Mesenchymal stem cell (in vitro differentiated cells and primary cell): Measurements from ENCODE around the gene DQX1.

ENCODE experiments used
- DNase-seq: peaks from one replicate; pipeline ENCODE4 v3.0.0-alpha.2; 2013
- H2AFZ ChIP-seq: one replicate; pipeline ENCODE4 v1.6.1; 2013; ENCODE audit warnings: low read depth, mild to moderate bottlenecking, control low read depth, inconsistent platforms, low read length, moderate library complexity
- H2AK5ac ChIP-seq: 2 replicates; pipeline ENCODE4 v1.6.1; 2013; ENCODE audit warnings: low read length, moderate library complexity, mild to moderate bottlenecking, inconsistent platforms; ENCODE audit not compliant: severe bottlenecking
- H2BK120ac ChIP-seq: one replicate; pipeline ENCODE4 v1.6.1; 2013; ENCODE audit warnings: low read depth, mild to moderate bottlenecking, inconsistent platforms, low read length, moderate library complexity
- H2BK12ac ChIP-seq, 2 experiments: one replicate each; pipeline ENCODE4 v1.6.1; 2013; ENCODE audit warnings: inconsistent platforms in 2 of 2, low read length in 2 of 2, mild to moderate bottlenecking in 2 of 2, moderate library complexity in 2 of 2, control low read depth in 1 of 2
- H2BK15ac ChIP-seq: one replicate; pipeline ENCODE4 v1.6.1; 2013; ENCODE audit warnings: mild to moderate bottlenecking, low read depth, inconsistent platforms; ENCODE audit not compliant: poor library complexity, severe bottlenecking
- H2BK5ac ChIP-seq: 2 replicates; pipeline ENCODE4 v1.6.1; 2013; ENCODE audit warnings: low read depth, mild to moderate bottlenecking, low read length, control low read depth, inconsistent platforms; ENCODE audit not compliant: poor library complexity, severe bottlenecking
- H3K14ac ChIP-seq, 2 experiments: one replicate each; pipeline ENCODE4 v1.6.1; 2013; ENCODE audit warnings: inconsistent platforms in 2 of 2, low read length in 2 of 2, control low read depth in 1 of 2, mild to moderate bottlenecking in 1 of 2, moderate library complexity in 1 of 2
- H3K18ac ChIP-seq, 2 experiments: one replicate each; pipeline ENCODE4 v1.6.1; 2013; ENCODE audit warnings: inconsistent platforms in 2 of 2, low read length in 2 of 2, control low read depth in 1 of 2, low read depth in 1 of 2, mild to moderate bottlenecking in 1 of 2
- H3K23ac ChIP-seq, 2 experiments: one replicate each; pipeline ENCODE4 v1.6.1; 2013; ENCODE audit warnings: inconsistent platforms in 2 of 2, low read length in 2 of 2, mild to moderate bottlenecking in 2 of 2, moderate library complexity in 2 of 2, control low read depth in 1 of 2
- H3K27ac ChIP-seq: 2 replicates; pipeline ENCODE4 v1.5.1; 2013; ENCODE audit warnings: mild to moderate bottlenecking, moderate library complexity, low read length, control low read depth, inconsistent platforms; ENCODE audit not compliant: poor library complexity, severe bottlenecking
- H3K27me3 ChIP-seq, 2 experiments: 2 replicates each; pipeline versions ENCODE4 v1.6.1 to v1.7.0; 2013; ENCODE audit warnings: low read length in 2 of 2, mild to moderate bottlenecking in 2 of 2, moderate library complexity in 2 of 2, control low read depth in 1 of 2, inconsistent platforms in 1 of 2; ENCODE audit not compliant: control insufficient read depth in 1 of 2, insufficient read depth in 1 of 2
- H3K36me3 ChIP-seq, 2 experiments: 2 replicates each; pipeline versions ENCODE4 v1.6.1 to v1.7.0; 2013; ENCODE audit warnings: low read length in 2 of 2, control low read depth in 1 of 2, inconsistent platforms in 1 of 2, low read depth in 1 of 2, mild to moderate bottlenecking in 1 of 2; ENCODE audit not compliant: insufficient read depth in 2 of 2, control insufficient read depth in 1 of 2
- H3K4ac ChIP-seq, 2 experiments: one replicate each; pipeline ENCODE4 v1.6.1; 2013; ENCODE audit warnings: inconsistent platforms in 2 of 2, low read length in 2 of 2, mild to moderate bottlenecking in 2 of 2, moderate library complexity in 2 of 2, control low read depth in 1 of 2, low read depth in 1 of 2
- H3K4me1 ChIP-seq: 2 replicates; pipeline ENCODE4 v1.6.1; 2013; ENCODE audit warnings: low read depth, low read length, control low read depth; ENCODE audit not compliant: control insufficient read depth, insufficient read depth
- H3K4me2 ChIP-seq: 2 replicates; pipeline ENCODE4 v1.6.1; 2013; ENCODE audit warnings: low read length, mild to moderate bottlenecking, inconsistent platforms; ENCODE audit not compliant: poor library complexity, severe bottlenecking
- H3K4me3 ChIP-seq, 2 experiments: 2 replicates each; pipeline versions ENCODE4 v1.5.1 to v1.7.0; 2013; ENCODE audit warnings: low read length in 2 of 2, mild to moderate bottlenecking in 2 of 2, control low read depth in 1 of 2, low read depth in 1 of 2; ENCODE audit not compliant: insufficient read depth in 1 of 2
- H3K79me1 ChIP-seq: replicated peaks from 2 replicates; pipeline ENCODE4 v1.6.1; 2013; ENCODE audit warnings: mild to moderate bottlenecking, control low read depth, low read length, inconsistent platforms; ENCODE audit not compliant: poor library complexity, severe bottlenecking
- H3K9ac ChIP-seq: 2 replicates; pipeline ENCODE4 v1.7.0; 2013; ENCODE audit warnings: mild to moderate bottlenecking, low read length, moderate library complexity
- H3K9me3 ChIP-seq: 2 replicates; pipeline ENCODE4 v1.7.0; 2013; ENCODE audit warnings: mild to moderate bottlenecking, low read length; ENCODE audit not compliant: control insufficient read depth
- H4K8ac ChIP-seq: one replicate; pipeline ENCODE4 v1.6.1; 2013; ENCODE audit warnings: inconsistent platforms, mild to moderate bottlenecking, low read length, moderate library complexity
- H4K91ac ChIP-seq: one replicate; pipeline ENCODE4 v1.6.1; 2013; ENCODE audit warnings: mild to moderate bottlenecking, low read length, inconsistent platforms
- WGBS: methylation state at CpG from one replicate; pipeline ENCODE4 v1.1.7; 2013; ENCODE audit warnings: mixed read lengths; 5-methylcytosine and 5-hydroxymethylcytosine counted together

The DQX1 gene

GRCh38 chr2:74507145-74507925 lies 18.7 kb downstream of the DQX1 start, which contains the start of gene PCGF1:
PCGF1 (minus strand) TSS chr2:74507695; CDS start chr2:74507668, 27 bp downstream.
- H3K27ac ChIP-seq = peak within 1 kb of the TSS; percentile 96
- H3K4ac ChIP-seq = peak within 1 kb of the TSS; percentile 95 to 99
- peak within 1 kb of the TSS; percentile 80 to 90 for H3K4me3 ChIP-seq
- under 1% methylated on average over 51 of the region's 56 CpGs for WGBS
- H4K8ac ChIP-seq = peak within 1 kb of the TSS; percentile 100
- peak within 1 kb of the TSS; percentile 50 for H2BK5ac ChIP-seq
- H3K14ac ChIP-seq = peak within 1 kb of the TSS; percentile 25 to 90
- H2BK120ac ChIP-seq = peak within 1 kb of the TSS; percentile 86
- peak within 1 kb of the TSS; percentile 73 for H2AK5ac ChIP-seq
- H3K27me3 ChIP-seq = peaks cover 21 to 29% of the 10 kb centered on the region in 2 experiments
- H2AFZ ChIP-seq = peak within 1 kb of the TSS; percentile 81
- peaks cover 16% of the 10 kb centered on the region for H3K79me1 ChIP-seq
- H3K9me3 ChIP-seq = no peaks in the 10 kb centered on the region
- H3K4me1 ChIP-seq = peaks cover 41% of the 10 kb centered on the region
- peaks cover 15 to 19% of the 10 kb centered on the region in 2 experiments for H3K36me3 ChIP-seq
- peak within 1 kb of the TSS; percentile 99 for H3K4me2 ChIP-seq
- H2BK15ac ChIP-seq = peak within 1 kb of the TSS; percentile 99
- H3K23ac ChIP-seq = peak within 1 kb of the TSS; percentile 49 to 52
- peak within 1 kb of the TSS; percentile 97 to 99 for H3K18ac ChIP-seq
- peak; percentile 97 for DNase-seq
- H3K9ac ChIP-seq = peak within 1 kb of the TSS; percentile 96
- peak within 1 kb of the TSS; percentile 23 to 44 for H2BK12ac ChIP-seq
- H4K91ac ChIP-seq = peak within 1 kb of the TSS; percentile 100

DNA sequence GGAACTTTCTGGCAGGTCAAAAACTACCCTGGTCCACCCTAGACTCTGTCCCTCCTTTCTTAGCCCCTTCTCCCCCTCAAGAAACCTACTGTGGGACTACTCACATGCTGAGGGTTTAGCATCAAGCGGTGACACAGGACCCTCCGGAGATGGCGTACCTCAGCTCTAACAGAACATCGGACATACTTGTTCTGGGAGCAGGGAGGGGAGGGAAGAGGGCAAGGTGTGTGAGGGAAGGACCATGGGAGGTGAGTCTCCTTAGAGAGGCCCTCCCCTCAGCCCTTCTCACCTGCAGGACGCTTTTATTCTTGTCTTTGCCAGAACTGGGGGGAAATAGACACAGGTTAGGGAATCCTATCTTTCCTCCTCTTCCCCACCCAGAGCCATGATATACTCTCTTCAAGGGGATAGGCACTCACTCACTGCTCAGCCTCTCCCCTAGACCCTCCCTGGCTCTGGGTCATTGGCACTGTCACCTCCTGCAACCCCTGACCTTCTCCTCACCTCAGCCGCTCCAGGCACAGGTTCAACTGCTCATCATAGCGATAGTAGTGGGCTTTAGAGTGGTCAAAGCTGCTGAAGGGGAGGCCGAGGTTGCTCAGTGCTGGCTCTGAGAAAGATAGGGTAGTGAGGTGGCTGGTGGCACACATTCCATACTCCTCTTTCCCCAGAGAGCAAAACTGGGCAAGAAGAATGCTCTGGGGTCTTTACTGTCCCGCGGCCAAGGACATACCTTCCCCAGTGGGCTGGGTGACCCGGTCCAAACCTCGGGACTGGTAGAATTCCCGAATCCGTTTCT lies 20.4 kb downstream of the DQX1 start:
- H2AK5ac ChIP-seq = peak overlapping the region; percentile 10
- no peak overlapping the region for H3K23ac ChIP-seq
- H3K9ac ChIP-seq = peak overlapping the region; percentile 96
- peaks cover 16% of the 10 kb centered on the region for H3K79me1 ChIP-seq
- no peak overlapping the region for H2BK5ac ChIP-seq
- H3K4me1 ChIP-seq = peaks cover 44% of the 10 kb centered on the region
- H2AFZ ChIP-seq = no peak overlapping the region
- H3K36me3 ChIP-seq = peaks cover 15 to 19% of the 10 kb centered on the region in 2 experiments
- 94% methylated on average over 12 of the region's 14 CpGs for WGBS
- H2BK15ac ChIP-seq = no peak overlapping the region
- H2BK120ac ChIP-seq = no peak overlapping the region
- no peak overlapping the region for H3K14ac ChIP-seq
- H3K18ac ChIP-seq = no peak overlapping the region
- H3K9me3 ChIP-seq = no peaks in the 10 kb centered on the region
- H2BK12ac ChIP-seq = peak overlapping the region; percentile 28 to 60
- peak overlapping the region; percentile 30 for H3K4me2 ChIP-seq
- H3K4ac ChIP-seq = no peak overlapping the region
- peak overlapping the region in 1 of 2 experiments; percentile 90 for H3K4me3 ChIP-seq
- peaks cover 5 to 29% of the 10 kb centered on the region in 2 experiments for H3K27me3 ChIP-seq
- H4K8ac ChIP-seq = peak overlapping the region; percentile 46
- H3K27ac ChIP-seq = no peak overlapping the region
- H4K91ac ChIP-seq = no peak overlapping the region
- DNase-seq = no peak

DNA sequence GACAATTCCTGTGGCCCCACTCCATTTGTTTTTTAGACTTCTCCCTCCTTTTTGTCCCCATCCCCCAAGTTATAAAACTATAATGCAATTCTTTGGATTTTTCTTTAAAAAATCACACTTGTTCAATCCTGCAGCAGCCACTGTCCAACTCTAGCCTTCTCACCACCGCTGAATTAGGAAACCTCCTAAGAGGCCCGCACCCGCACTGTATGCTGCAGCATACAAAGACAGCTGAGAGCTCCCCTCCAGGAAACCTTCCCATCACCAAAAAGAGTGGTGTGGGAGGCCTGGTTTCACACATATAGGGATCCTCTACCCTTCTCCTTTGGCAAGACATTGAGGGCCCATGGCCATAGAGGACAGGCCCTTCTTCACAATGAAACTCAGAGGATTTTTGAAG lies 21.4 kb downstream of the DQX1 start:
- H3K9ac ChIP-seq = peak overlapping the region; percentile 96
- WGBS = 96% methylated on average over 3 of the region's 3 CpGs
- no peak for DNase-seq
- peak overlapping the region in 1 of 2 experiments; percentile 17 for H3K4ac ChIP-seq
- no peak overlapping the region for H2BK15ac ChIP-seq
- H3K14ac ChIP-seq = no peak overlapping the region
- H3K4me3 ChIP-seq = peak overlapping the region in 1 of 2 experiments; percentile 90
- peaks cover 50% of the 10 kb centered on the region for H3K4me1 ChIP-seq
- H4K8ac ChIP-seq = no peak overlapping the region
- no peak overlapping the region for H3K18ac ChIP-seq
- H2BK5ac ChIP-seq = no peak overlapping the region
- H2AK5ac ChIP-seq = no peak overlapping the region
- H3K4me2 ChIP-seq = no peak overlapping the region
- no peaks in the 10 kb centered on the region for H3K9me3 ChIP-seq
- no peak overlapping the region for H3K27ac ChIP-seq
- peaks cover 15 to 19% of the 10 kb centered on the region in 2 experiments for H3K36me3 ChIP-seq
- H3K23ac ChIP-seq = no peak overlapping the region
- H3K79me1 ChIP-seq = peaks cover 16% of the 10 kb centered on the region
- no peak overlapping the region for H2BK120ac ChIP-seq
- H2AFZ ChIP-seq = no peak overlapping the region
- no peak overlapping the region for H2BK12ac ChIP-seq
- H4K91ac ChIP-seq = no peak overlapping the region
- H3K27me3 ChIP-seq = peaks cover 0 to 29% of the 10 kb centered on the region in 2 experiments
